ENCODE measurements around the gene NASP.
A peak's percentile ranks its signal among the peaks of the same experiment; 100 is the strongest.

The NASP gene, protein sequence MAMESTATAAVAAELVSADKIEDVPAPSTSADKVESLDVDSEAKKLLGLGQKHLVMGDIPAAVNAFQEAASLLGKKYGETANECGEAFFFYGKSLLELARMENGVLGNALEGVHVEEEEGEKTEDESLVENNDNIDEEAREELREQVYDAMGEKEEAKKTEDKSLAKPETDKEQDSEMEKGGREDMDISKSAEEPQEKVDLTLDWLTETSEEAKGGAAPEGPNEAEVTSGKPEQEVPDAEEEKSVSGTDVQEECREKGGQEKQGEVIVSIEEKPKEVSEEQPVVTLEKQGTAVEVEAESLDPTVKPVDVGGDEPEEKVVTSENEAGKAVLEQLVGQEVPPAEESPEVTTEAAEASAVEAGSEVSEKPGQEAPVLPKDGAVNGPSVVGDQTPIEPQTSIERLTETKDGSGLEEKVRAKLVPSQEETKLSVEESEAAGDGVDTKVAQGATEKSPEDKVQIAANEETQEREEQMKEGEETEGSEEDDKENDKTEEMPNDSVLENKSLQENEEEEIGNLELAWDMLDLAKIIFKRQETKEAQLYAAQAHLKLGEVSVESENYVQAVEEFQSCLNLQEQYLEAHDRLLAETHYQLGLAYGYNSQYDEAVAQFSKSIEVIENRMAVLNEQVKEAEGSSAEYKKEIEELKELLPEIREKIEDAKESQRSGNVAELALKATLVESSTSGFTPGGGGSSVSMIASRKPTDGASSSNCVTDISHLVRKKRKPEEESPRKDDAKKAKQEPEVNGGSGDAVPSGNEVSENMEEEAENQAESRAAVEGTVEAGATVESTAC
- long read RNA-seq, donor 1, transcript NASP-209 (2 exons, 541 nt) = minor isoform, 7 of 120 reads
- long read RNA-seq, donor 1, transcript NASP-201 (15 exons, 3,207 nt) = minor isoform, 6 of 120 reads
- long read RNA-seq, donor 1, transcript NASP-207 (5 exons, 604 nt) = major isoform, 27 of 120 reads
- long read RNA-seq, donor 1, transcript NASP-210 (9 exons, 3,659 nt) = minor isoform, 12 of 120 reads
- long read RNA-seq, donor 1, partial matches to known transcripts = 61 of 120 reads
- long read RNA-seq, donor 1, other reads (novel, unspliced or antisense) = 0 of 120 reads
- long read RNA-seq, donor 2, transcript NASP-207 (5 exons, 604 nt) = major isoform, 10 of 25 reads
- long read RNA-seq, donor 2, partial matches to known transcripts = 10 of 25 reads
- long read RNA-seq, donor 2, other reads (novel, unspliced or antisense) = 0 of 25 reads
- long read RNA-seq, donor 3, transcript NASP-207 (5 exons, 604 nt) = major isoform, 6 of 37 reads
- long read RNA-seq, donor 3, transcript NASP-210 (9 exons, 3,659 nt) = minor isoform, 5 of 37 reads
- long read RNA-seq, donor 3, transcript NASP-209 (2 exons, 541 nt) = major isoform, 6 of 37 reads
- long read RNA-seq, donor 3, partial matches to known transcripts = 14 of 37 reads
- long read RNA-seq, donor 3, other reads (novel, unspliced or antisense) = 0 of 37 reads
- long read RNA-seq, donor 4, transcript NASP-207 (5 exons, 604 nt) = major isoform, 31 of 145 reads
- long read RNA-seq, donor 4, transcript NASP-209 (2 exons, 541 nt) = minor isoform, 11 of 145 reads
- long read RNA-seq, donor 4, transcript NASP-210 (9 exons, 3,659 nt) = minor isoform, 10 of 145 reads
- long read RNA-seq, donor 4, partial matches to known transcripts = 84 of 145 reads
- long read RNA-seq, donor 4, other reads (novel, unspliced or antisense) = 0 of 145 reads
- long read RNA-seq, donor 5, transcript NASP-209 (2 exons, 541 nt) = minor isoform, 6 of 94 reads
- long read RNA-seq, donor 5, transcript NASP-210 (9 exons, 3,659 nt) = major isoform, 16 of 94 reads
- long read RNA-seq, donor 5, transcript NASP-207 (5 exons, 604 nt) = minor isoform, 15 of 94 reads
- long read RNA-seq, donor 5, transcript NASP-202 (14 exons, 1,538 nt) = minor isoform, 11 of 94 reads
- long read RNA-seq, donor 5, partial matches to known transcripts = 39 of 94 reads
- long read RNA-seq, donor 5, other reads (novel, unspliced or antisense) = 0 of 94 reads
- long read RNA-seq, donor 6, transcript NASP-207 (5 exons, 604 nt) = major isoform, 31 of 78 reads
- long read RNA-seq, donor 6, transcript NASP-209 (2 exons, 541 nt) = minor isoform, 10 of 78 reads
- long read RNA-seq, donor 6, partial matches to known transcripts = 25 of 78 reads
- long read RNA-seq, donor 6, other reads (novel, unspliced or antisense) = 0 of 78 reads
- long read RNA-seq, donor 7, transcript NASP-207 (5 exons, 604 nt) = major isoform, 32 of 147 reads
- long read RNA-seq, donor 7, transcript NASP-209 (2 exons, 541 nt) = minor isoform, 5 of 147 reads
- long read RNA-seq, donor 7, transcript NASP-210 (9 exons, 3,659 nt) = minor isoform, 11 of 147 reads
- long read RNA-seq, donor 7, transcript NASP-202 (14 exons, 1,538 nt) = minor isoform, 7 of 147 reads
- long read RNA-seq, donor 7, partial matches to known transcripts = 89 of 147 reads
- long read RNA-seq, donor 7, other reads (novel, unspliced or antisense) = 0 of 147 reads
- long read RNA-seq, donor 8, transcript NASP-210 (9 exons, 3,659 nt) = minor isoform, 13 of 73 reads
- long read RNA-seq, donor 8, transcript NASP-209 (2 exons, 541 nt) = minor isoform, 5 of 73 reads
- long read RNA-seq, donor 8, transcript NASP-207 (5 exons, 604 nt) = major isoform, 17 of 73 reads
- long read RNA-seq, donor 8, transcript NASP-202 (14 exons, 1,538 nt) = minor isoform, 8 of 73 reads
- long read RNA-seq, donor 8, partial matches to known transcripts = 24 of 73 reads
- long read RNA-seq, donor 8, other reads (novel, unspliced or antisense) = 0 of 73 reads

DNA sequence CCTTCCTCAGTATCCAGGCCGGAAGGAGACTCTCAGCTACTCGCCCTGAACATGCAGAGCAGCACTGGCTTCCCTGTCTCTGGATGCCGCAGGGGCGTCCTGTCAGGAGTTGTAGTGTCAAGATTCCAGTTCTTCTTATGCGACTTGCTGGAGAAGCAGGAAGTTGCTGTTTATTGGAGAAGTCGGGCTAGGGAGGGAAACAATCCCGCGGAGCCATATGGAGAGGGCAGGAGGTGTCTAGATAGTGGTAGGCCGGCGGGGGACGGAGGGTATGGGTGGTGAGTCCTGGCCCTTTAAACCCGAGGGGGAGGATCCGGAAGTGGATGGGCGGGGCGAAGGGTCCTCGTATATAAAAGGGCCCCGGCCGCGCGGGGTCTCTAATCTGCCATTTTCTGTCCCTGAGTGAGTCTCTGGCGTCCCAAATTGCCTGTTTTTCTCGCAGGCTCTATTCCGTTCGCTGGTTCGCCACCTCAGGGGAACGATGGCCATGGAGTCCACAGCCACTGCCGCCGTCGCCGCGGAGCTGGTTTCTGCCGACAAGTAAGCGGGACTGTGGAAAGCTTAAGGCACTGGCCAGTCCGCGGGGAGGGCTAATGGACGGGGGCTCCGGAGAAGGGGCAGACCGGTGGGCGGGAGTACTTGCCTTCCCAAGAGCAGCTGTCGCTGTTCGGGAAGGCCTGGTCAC is at the start of gene NASP:
Gene NASP (plus strand): TSS at position 376 of the 685 bp plus-strand sequence. CDS start 106 bp downstream, at position 482.
- peak; percentile 98 for DNase-seq

DNA sequence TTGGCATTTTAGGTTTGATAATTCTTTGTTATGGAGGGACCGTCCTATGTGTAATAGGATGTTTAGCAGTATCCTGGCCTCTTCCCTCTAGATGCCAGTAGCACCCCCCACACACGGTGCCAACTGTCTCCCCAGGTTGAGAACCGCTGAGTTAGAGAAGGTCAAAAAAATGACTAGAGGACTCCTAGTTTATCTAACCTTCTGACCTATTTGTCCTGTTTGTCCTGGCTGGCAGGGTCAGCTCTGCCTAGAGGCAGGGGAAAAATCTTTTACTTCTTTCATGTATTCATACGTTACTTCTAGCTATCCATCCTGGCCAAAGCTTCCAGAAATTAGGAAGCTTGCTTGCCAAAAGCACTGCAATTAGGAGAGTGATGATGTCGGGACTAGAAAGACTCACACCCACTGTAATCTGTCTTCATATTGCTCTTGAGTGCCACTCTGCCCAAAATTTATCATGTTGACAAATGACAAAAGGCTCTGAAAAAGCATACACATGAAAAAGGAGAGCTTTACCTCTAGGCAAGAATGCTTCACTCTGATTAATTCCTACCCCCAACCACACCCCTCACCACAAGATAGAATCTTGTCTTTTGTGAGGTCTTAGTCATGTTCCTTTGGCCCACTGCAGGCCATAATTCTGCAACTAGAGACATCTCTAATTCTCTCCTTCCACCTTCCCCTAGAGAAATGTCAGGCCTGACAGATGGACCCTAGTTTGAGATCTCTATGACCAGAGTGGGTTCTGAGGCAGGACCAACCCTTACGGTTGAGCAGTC is 47.7 kb upstream of the NASP start:
- DNase-seq = no peak

DNA sequence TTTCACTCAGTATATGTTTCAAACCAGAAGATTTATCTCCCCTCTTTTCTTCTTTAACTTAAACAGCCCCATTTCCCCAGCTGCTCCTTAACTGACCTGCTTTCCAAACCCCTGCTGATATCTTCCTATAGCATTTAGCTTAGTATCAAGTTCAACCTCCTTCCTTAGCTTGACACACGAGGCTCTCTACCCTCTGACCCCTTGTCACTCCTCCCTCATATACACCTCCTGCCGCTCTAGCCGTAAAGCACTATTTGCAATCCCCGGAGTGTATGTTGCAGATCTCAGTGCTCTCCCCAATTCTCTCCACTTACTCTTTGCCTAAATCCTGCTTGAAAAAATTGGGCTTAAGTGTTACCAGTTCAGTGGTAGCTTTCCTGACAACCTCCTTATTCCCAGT is 47.0 kb upstream of the NASP start:
- DNase-seq = no peak

DNA sequence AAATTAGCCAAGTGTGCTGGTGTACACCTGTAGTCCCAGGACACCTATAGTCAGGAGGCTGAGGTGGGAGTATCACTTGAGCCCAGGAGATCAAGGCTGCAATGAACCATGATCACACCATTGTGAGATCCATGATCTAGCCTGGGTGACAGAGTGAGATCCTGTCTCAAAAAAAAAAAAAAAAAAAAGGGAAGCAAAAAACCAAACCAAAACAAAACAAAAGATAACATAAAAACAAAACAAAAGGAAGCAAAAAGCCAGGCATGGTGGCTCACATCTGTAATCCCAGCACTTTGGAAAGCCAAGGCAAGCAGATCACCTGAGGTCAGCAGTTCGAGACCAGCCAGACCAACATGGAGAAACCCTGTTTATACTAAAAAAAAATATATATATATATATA is 42.6 kb upstream of the NASP start:
- DNase-seq = no peak

DNA sequence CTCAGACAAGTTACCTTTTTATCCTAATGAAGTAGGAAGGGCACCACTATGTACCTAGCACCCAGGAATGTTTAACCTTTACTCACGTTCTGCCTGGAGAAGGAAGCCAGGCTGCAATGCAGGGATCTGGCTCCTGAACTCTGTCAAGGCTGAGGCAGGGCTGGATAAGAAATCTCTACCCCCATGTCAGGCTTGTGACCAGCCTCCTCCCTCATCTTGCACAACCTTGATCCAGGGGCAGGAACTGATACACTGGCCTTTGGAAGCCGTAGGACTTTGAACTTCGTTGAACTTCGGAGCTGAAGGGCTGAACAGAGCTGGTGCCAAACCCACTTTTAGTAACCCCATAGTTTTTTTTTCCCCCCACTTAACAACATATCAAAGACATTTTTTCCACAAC is 41.2 kb upstream of the NASP start:
- no peak for DNase-seq

DNA sequence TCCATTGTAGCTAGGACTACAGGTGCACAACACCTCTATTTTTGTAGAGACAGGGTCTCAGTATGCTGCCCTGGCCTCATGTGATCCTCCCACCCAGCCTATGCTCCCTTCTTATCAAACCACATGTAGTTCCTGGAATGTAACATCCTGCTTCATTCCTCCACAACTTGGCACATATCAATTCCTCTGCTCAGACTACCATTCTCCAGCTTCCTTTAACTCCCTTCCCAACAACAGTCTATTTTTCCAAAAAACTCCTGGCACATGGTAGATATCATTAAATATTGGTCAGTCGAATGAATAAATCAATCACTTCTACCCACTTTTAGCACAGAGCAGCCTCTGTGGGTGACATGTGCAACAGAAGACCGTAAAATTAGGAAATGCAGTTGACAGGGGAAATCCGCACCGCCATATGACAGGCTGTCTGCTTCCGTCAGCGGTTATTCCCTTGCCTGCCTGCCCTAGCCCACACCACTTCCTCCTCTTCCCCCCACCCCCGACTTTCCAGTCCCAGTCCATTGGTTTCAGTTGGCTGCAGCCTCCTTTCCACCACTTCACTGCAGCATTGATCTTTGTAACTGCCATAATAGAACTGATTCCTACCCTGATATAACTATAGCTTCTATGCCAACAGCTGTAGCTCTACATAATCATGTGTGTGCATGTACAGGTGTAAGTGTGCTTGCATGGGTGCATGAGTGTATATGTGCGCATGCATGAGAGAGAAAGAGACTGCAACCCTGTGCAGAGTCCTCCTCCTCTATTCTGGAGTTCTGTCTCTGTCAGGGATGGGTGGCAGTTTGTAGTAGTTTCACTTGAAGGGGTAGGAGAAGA is 40.0 kb upstream of the NASP start:
- peak; percentile 24 for DNase-seq

DNA sequence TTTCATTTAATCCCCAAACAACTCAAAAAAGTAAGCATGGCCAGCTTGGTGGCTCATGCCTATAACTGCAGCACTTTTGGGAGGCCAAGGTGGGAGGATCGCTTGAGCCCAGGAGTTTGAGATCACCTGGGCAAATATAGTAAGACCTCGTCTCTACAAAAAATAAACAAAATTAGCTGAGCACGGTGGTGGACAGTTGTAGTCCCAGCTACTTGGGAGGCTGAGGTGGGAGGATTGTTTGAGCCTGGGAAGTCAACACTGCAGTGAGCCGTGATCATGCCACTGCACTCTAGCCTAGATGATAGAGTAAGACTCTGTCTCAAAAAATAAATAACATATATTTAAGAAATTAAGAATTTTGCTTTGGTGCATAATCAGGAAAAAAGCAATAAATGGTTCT is 39.3 kb upstream of the NASP start:
- no peak for DNase-seq

DNA sequence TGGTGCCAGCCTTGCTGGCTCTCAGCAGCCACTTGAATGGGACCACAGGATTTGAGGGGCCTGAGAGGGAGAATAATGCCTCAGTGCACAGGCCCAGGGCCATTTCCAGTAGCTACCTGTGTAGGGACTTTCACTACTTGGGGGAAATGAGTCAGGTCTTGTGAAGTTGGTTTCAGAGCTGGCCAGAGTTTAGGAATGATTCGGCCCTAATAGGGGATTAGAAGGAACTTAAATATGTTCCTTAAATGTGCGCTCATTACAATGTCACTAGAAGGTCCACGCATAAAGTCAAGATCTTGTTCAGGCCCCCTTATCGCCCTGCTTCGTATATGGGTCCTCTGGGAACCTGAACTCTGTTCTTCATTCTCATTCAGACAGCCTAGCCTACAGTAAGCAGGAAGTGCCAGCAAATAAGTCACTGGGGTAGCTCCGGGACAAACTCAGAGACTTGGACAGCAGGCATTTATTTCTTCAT is 38.8 kb upstream of the NASP start:
- DNase-seq = no peak

DNA sequence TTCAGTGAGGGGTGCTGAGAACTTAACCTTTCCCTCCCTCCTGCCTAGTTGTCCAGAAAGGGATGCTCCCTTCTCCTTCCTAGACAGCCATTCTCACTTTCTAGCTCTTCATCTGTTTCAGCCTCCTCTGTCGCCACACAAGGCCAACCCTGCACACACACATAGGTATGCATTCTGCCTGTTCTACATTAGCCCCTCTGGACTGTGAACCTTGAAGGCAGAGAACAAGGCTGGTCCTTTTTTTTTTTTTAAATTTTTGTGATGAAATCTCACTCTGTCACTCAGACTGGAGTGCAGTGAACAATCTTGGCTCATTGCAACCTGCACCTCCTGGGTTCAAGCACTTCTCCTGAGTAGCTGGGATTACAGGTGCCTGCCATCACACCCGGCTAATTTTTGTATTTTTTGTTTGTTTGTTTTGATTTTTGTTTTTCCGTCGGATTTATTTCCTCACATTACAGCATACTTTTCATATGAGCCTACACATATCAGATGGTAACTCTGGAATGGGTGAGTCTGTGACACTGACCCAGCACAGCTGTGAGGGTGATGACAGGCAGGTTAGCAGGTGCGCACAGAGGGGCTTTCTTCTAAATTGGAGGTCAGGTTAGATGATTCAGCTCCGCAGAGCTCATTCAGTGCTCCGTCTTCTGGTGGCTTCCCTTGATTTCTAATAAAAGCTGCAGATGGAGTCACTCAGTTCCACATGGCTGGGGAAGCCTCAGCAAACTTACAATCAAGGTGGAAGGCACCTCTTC is 38.1 kb upstream of the NASP start:
- DNase-seq = no peak

DNA sequence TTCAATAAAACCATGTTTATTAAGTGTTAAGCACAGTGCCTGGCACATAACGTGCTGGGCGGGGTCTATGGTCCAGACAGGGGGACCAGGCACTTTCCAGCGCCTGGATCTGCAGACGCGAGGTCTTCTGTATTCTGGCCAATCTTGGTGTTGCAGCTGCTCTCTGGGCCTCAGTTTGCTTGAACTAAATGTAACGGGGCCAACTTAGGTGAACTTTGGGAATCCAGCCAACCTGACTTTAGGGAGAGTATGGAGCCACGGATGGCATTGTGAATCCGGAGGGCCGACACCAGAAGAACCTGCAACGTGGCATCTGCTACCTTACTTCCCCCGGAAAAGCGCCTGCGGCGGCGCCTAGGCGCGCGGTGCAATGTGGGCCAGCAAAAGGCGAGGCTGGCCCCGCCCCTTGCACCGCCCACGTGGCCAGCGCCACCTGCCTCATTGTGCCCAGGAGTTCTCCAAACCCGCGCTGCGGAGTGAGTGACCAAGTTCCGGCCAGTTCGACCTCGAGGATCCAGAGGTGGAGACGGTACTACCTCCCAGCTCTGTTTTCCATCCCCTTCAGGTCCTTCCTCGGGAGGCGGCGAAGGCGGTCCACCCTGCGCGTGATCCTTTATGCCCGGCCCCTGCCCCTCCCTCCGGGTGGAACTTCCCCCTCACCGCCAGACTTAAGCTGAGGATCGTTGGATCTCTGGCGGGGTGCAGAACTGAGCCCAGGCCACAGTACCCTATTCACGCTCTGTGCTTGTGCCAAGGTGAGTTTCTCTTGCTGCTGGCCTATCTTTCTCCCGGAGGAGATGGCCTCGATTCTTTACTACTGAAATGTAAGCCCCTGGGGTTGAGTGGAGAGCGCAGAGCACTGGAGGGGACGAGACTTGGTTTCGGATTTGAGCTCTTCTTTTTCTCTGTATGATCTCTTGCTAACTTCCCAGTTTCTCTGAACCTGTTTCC is 33.2 kb upstream of the NASP start, which contains the start of gene AKR1A1:
Gene AKR1A1 (plus strand): TSS at position 426 of the 951 bp plus-strand sequence. CDS start 10,969 bp downstream, outside the sequence.
- peak; percentile 97 for DNase-seq

DNA sequence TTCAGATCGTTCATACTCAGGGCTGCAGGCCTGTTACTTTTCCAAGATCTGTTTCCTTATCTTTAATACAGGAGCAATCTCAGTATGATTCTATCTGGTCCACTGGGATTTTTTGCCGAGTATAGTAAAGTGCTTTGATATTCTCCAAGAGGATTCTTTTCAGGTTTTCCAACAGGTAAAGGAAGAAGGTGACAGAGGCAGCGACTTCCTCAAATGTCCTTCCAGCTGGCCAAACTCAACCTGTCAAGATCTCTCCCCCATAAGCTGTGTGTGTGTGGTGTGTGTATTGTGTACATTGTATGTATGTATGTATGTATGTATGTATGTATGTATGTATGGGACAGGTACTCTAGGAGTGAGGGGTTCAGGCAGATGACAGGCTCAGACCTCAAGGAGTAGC is 32.2 kb upstream of the NASP start:
- DNase-seq = no peak

DNA sequence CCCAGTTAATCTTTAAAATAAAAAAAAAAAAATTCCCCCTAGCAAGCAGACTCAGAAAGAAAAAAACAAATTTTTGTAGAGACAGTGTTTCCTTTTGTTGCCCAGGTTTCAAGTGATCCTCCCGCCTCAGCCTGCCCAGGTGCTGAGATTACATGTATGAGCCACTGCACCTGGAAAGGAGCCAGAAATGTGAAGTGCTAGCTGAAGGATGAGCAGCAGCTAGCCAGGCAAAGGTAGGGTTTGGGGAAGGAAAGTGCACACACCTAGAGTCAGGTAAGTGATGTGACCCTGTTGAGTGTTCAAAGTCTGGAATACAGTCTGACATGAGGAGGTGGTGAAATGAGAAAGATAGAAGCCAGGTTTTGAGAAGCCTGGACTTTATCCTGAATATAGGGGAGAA is 31.5 kb upstream of the NASP start:
- no peak for DNase-seq

DNA sequence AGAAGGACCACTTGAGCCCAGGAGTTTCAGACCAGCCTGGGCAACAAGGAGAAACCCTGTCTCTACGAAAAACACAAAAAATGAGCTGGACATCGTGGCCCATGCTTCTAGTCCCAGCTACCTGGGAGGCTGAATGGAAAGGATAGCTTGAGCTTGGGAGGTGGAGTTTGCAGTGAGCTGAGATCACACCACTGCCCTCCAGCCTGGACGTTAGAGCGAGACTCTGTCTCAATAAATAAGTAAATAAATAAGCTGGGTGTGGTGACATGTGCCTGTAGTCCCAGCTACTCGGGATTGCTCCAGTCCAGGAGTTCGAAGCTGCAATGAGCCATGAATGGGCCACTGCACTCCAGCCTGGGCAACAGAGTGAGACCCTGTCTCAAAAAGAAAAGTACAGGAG is 29.6 kb upstream of the NASP start:
- DNase-seq = no peak

DNA sequence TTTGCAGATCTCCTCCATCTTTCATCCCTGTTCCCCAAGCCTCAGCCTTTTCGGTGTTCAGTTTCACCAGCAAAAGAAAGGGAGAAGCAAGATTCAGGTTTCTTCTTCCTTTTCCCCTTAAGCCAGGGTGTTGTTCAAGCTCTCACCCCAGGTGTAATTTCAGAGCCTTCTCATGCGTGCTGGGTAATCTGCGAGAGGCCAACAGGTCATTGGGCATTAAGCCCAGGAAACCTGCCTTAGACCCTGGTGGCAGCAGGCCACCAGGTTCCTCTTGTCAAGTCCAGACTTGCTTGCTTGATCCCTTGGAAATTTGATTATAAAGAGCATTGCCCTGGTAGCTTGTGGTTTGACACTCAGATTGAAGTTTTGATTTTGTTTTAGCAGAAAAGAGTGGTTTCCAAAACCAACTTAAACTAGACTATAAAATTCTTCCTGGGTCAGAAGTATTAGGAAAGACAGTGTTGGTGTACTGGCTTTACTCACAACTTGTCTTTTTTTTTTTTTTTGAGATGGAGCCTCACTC is 26.4 kb upstream of the NASP start:
- no peak for DNase-seq
